Measurements from ENCODE around the gene STXBP6.

DNA sequence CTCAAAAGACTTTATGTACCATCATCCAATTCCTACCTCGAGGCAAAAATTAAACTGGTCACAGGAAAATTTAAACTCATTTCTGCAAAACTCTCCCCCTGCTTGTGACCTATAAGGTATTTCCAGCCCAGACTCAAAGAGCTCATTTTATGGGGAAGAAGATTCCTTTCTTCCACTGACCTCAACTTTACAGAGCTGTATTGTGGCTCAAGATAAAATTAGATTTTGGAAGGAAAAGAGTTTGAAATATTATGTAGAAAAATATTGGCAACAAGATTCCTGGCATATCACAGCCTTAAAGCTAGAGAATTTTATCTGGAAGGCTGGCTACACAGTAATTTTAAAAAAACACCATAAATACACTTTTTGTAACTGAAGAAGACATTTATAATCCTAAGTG lies 91.7 kb downstream of the STXBP6 start:
- TF ChIP-seq, protein P1, sequence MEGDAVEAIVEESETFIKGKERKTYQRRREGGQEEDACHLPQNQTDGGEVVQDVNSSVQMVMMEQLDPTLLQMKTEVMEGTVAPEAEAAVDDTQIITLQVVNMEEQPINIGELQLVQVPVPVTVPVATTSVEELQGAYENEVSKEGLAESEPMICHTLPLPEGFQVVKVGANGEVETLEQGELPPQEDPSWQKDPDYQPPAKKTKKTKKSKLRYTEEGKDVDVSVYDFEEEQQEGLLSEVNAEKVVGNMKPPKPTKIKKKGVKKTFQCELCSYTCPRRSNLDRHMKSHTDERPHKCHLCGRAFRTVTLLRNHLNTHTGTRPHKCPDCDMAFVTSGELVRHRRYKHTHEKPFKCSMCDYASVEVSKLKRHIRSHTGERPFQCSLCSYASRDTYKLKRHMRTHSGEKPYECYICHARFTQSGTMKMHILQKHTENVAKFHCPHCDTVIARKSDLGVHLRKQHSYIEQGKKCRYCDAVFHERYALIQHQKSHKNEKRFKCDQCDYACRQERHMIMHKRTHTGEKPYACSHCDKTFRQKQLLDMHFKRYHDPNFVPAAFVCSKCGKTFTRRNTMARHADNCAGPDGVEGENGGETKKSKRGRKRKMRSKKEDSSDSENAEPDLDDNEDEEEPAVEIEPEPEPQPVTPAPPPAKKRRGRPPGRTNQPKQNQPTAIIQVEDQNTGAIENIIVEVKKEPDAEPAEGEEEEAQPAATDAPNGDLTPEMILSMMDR (IDR thresholded peaks at IDR 0.05), result no peak
- TF ChIP-seq POLR2A (IDR thresholded peaks at IDR 0.05), result no peak
